Small intestine (tissue), 7 donors: ENCODE measurements around the gene MYOCOS. TPM values are rescaled to one million over a fixed set of nuclear protein-coding genes. Genes with fewer than 3 reads are reported as not detected.
"Not testable (repeated sequence)": the region's sequence is repeated elsewhere in the genome, so short reads cannot be mapped to it uniquely, and the experiment has no call there.

Experiments
- DNase-seq, 2 donors: peaks; one replicate each; pipeline versions ENCODE4 v3.0.0 to v3.0.0-alpha.2; 2013
- FAIRE-seq: peaks from 2 replicates; lab custom pipeline; 2012; peaks lifted over from hg19 to GRCh38; lab: Jason Lieb, UNC
- H3K27ac ChIP-seq, 3 donors: one replicate each; pipeline ENCODE4 v1.5.1; 2013; ENCODE audit warnings: low read length in 2 of 3, mild to moderate bottlenecking in 2 of 3, control low read depth in 1 of 3, inconsistent platforms in 1 of 3, low read depth in 1 of 3, moderate library complexity in 1 of 3
- H3K27me3 ChIP-seq, 3 donors: one replicate each; pipeline ENCODE4 v1.6.1; 2013; ENCODE audit warnings: low read length in 3 of 3, inconsistent platforms in 1 of 3; ENCODE audit not compliant: control insufficient read depth in 3 of 3, insufficient read depth in 3 of 3
- H3K36me3 ChIP-seq, 3 donors: one replicate each; pipeline ENCODE4 v1.6.1; 2013; ENCODE audit warnings: low read length in 3 of 3, inconsistent platforms in 1 of 3, low read depth in 1 of 3, mild to moderate bottlenecking in 1 of 3, moderate library complexity in 1 of 3; ENCODE audit not compliant: control insufficient read depth in 3 of 3, insufficient read depth in 2 of 3
- H3K4me1 ChIP-seq, 3 donors: one replicate each; pipeline ENCODE4 v1.6.1; 2013; ENCODE audit warnings: low read length in 2 of 3, inconsistent platforms in 1 of 3, low read depth in 1 of 3, mild to moderate bottlenecking in 1 of 3, moderate library complexity in 1 of 3; ENCODE audit not compliant: control insufficient read depth in 3 of 3, insufficient read depth in 2 of 3
- H3K4me3 ChIP-seq, 3 donors: one replicate each; pipeline ENCODE4 v1.5.1; 2013; ENCODE audit warnings: low read length in 3 of 3, control low read depth in 1 of 3, inconsistent platforms in 1 of 3, low read depth in 1 of 3, mild to moderate bottlenecking in 1 of 3, moderate library complexity in 1 of 3
- H3K9me3 ChIP-seq, 2 donors: one replicate each; pipeline ENCODE4 v1.6.1; 2013; ENCODE audit warnings: low read depth in 1 of 2, low read length in 1 of 2; ENCODE audit not compliant: control insufficient read depth in 2 of 2, insufficient read depth in 1 of 2
- WGBS, 3 donors: extraction: QIAGEN DNeasy Blood & Tissue Kit; methylation state at CpG; one replicate each; pipeline ENCODE4 v1.1.7; 2013; 5-methylcytosine and 5-hydroxymethylcytosine counted together
- polyA plus RNA-seq, 4 donors: library from polyadenylated mRNA; stranded (reverse) in 3 of 4; unstranded in 1 of 4; fragments of 200-250 nt in 3 of 4; fragments of 120-200 nt in 1 of 4; gene quantifications; one replicate each; pipeline versions ENCODE4 v1.2.1 to v1.2.3, GENCODE V29; 2013
- donor health status: healthy with polysubstance abuse.
- donor health status: control.
- donor health status: control.
- donor health status: Bipolar disorder and iron deficiency.
- donor health status: healthy.

MYOCOS gene
- polyA plus RNA-seq, 4 donors = not detected

- no peak overlapping the region for H3K27ac ChIP-seq
- no peak overlapping the region for H3K4me3 ChIP-seq
- no peaks in the 10 kb centered on the region for H3K27me3 ChIP-seq
- peaks cover 13 to 30% (median 28%) of the 10 kb centered on the region in 3 donors for H3K36me3 ChIP-seq
- no peak for DNase-seq
- no peaks in the 10 kb centered on the region for H3K9me3 ChIP-seq
- WGBS, 3 donors = 69 to 85% (median 70%) methylated on average over 1 of the region's 1 CpG
- H3K4me1 ChIP-seq = no peaks in the 10 kb centered on the region
- no peak for FAIRE-seq
Measured at GRCh38 chr1:171590022-171590421, 32.0 kb upstream of the MYOCOS start.

- peak in 1 of 2 donors; percentile 48 for DNase-seq
- WGBS, 3 donors = 80 to 86% (median 82%) methylated on average over 1 of the region's 1 CpG
- no peaks in the 10 kb centered on the region for H3K27me3 ChIP-seq
- peak overlapping the region in 1 of 3 donors; percentile 3 for H3K27ac ChIP-seq
- FAIRE-seq = no peak
- H3K4me3 ChIP-seq = no peak overlapping the region
- no peaks in the 10 kb centered on the region for H3K4me1 ChIP-seq
- H3K9me3 ChIP-seq = no peaks in the 10 kb centered on the region
- H3K36me3 ChIP-seq = peaks cover 4 to 12% (median 10%) of the 10 kb centered on the region in 3 donors
Measured at GRCh38 chr1:171595324-171595723, 26.7 kb upstream of the MYOCOS start.

GRCh38 chr1:171596119-171596518 lies 25.9 kb upstream of the MYOCOS start:
- H3K9me3 ChIP-seq = no peaks in the 10 kb centered on the region
- WGBS, 3 donors = 100% methylated on average over 1 of the region's 1 CpG
- DNase-seq = peak in 1 of 2 donors; percentile 21
- H3K4me3 ChIP-seq = no peak overlapping the region
- peak overlapping the region in 1 of 3 donors; percentile 3 for H3K27ac ChIP-seq
- no peaks in the 10 kb centered on the region for H3K4me1 ChIP-seq
- no peak for FAIRE-seq
- peaks cover 4 to 12% (median 8%) of the 10 kb centered on the region in 3 donors for H3K36me3 ChIP-seq
- H3K27me3 ChIP-seq = no peaks in the 10 kb centered on the region

- DNase-seq (no peak), FAIRE-seq (no peak)
- no peak overlapping the region for H3K4me3 ChIP-seq
- WGBS, 3 donors = 95 to 98% (median 98%) methylated on average over 2 of the region's 2 CpGs
- no peaks in the 10 kb centered on the region for H3K27me3 ChIP-seq
- no peak overlapping the region for H3K27ac ChIP-seq
- peaks cover 1 to 8% (median 3%) of the 10 kb centered on the region in 3 donors for H3K36me3 ChIP-seq
- H3K4me1 ChIP-seq = no peaks in the 10 kb centered on the region
- no peaks in the 10 kb centered on the region for H3K9me3 ChIP-seq
Measured at GRCh38 chr1:171596705-171597104, 25.3 kb upstream of the MYOCOS start.

GRCh38 chr1:171597203-171597602 lies 24.8 kb upstream of the MYOCOS start:
- Histone ChIP-seq H3K27me3 (no peaks in the 10 kb centered on the region), H3K4me3 (no peak overlapping the region), H3K9me3 (no peaks in the 10 kb centered on the region), H3K27ac (no peak overlapping the region), H3K4me1 (no peaks in the 10 kb centered on the region), H3K36me3 (peaks cover 0 to 8% (median 2%) of the 10 kb centered on the region in 3 donors)
- FAIRE-seq (no peak), DNase-seq (no peak)
- WGBS, 3 donors = 78 to 92% (median 85%) methylated on average over 1 of the region's 1 CpG

GRCh38 chr1:171600310-171600709 lies 21.7 kb upstream of the MYOCOS start:
- H3K36me3 ChIP-seq, H3K9me3 ChIP-seq, H3K4me1 ChIP-seq, DNase-seq, FAIRE-seq, H3K27ac ChIP-seq, H3K4me3 ChIP-seq, H3K27me3 ChIP-seq: not testable (repeated sequence)
- 83 to 100% (median 85%) methylated on average over 2 of the region's 2 CpGs for WGBS, 3 donors

- 94 to 98% (median 96%) methylated on average over 13 of the region's 13 CpGs for WGBS, 3 donors
- Histone ChIP-seq H3K27me3 (no peaks in the 10 kb centered on the region), H3K4me1 (no peaks in the 10 kb centered on the region), H3K27ac (no peak overlapping the region), H3K36me3 (no peaks in the 10 kb centered on the region), H3K4me3 (no peak overlapping the region), H3K9me3 (no peaks in the 10 kb centered on the region)
- DNase-seq (no peak), FAIRE-seq (no peak)
Measured at GRCh38 chr1:171600862-171601261, 21.2 kb upstream of the MYOCOS start.

GRCh38 chr1:171603042-171603441 lies 19.0 kb upstream of the MYOCOS start:
- not testable (repeated sequence) for FAIRE-seq, H3K4me1 ChIP-seq, DNase-seq, H3K4me3 ChIP-seq, H3K27ac ChIP-seq, H3K9me3 ChIP-seq, H3K27me3 ChIP-seq, H3K36me3 ChIP-seq
- 87 to 97% (median 94%) methylated on average over 6 of the region's 6 CpGs for WGBS, 3 donors

GRCh38 chr1:171606402-171606941 lies 15.6 kb upstream of the MYOCOS start:
- DNase-seq (no peak), FAIRE-seq (no peak)
- H3K9me3 ChIP-seq = no peaks in the 10 kb centered on the region
- no peak overlapping the region for H3K4me3 ChIP-seq
- WGBS, 3 donors = 79 to 81% (median 80%) methylated on average over 10 of the region's 10 CpGs
- H3K27ac ChIP-seq = no peak overlapping the region
- H3K27me3 ChIP-seq = no peaks in the 10 kb centered on the region
- H3K36me3 ChIP-seq = no peaks in the 10 kb centered on the region
- H3K4me1 ChIP-seq = no peaks in the 10 kb centered on the region
